CD1c-positive myeloid dendritic cell (primary cell): Measurements from ENCODE around the gene ALAD.
A peak's percentile ranks its signal among the peaks of the same experiment; 100 is the strongest.

Experiments
- DNase-seq: peaks from one replicate; pipeline ENCODE4 v3.0.0-alpha.2; 2016; ENCODE audit errors: extremely low spot score

Gene ALAD

GRCh38 chr9:113349066-113349444, 52.0 kb downstream of the ALAD start:
- no peak for DNase-seq

GRCh38 chr9:113348437-113348836, 52.6 kb downstream of the ALAD start:
- DNase-seq, result no peak

- no peak for DNase-seq
These were observed 55.4 kb downstream of the ALAD start for GRCh38 chr9:113345671-113346070.

DNA sequence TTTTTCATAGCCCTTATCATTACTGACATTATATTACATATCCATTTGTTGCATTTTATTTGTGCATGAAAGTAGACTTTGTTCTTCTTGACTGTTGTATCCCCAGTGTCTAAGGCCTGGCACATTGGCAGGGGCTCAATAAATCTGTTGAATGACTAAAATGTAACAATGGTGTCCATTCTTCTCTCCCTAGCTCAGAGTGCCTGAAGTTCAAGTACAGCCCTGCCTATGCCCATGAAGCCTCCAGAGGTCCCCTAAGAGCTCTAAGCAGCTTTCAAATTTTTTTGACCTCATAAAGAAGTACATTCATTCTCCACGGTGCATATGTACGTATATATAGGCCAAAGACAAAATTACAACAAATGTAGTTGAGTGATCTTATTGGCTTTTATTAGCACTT, 55.9 kb downstream of the ALAD start:
- DNase-seq, result no peak

DNA sequence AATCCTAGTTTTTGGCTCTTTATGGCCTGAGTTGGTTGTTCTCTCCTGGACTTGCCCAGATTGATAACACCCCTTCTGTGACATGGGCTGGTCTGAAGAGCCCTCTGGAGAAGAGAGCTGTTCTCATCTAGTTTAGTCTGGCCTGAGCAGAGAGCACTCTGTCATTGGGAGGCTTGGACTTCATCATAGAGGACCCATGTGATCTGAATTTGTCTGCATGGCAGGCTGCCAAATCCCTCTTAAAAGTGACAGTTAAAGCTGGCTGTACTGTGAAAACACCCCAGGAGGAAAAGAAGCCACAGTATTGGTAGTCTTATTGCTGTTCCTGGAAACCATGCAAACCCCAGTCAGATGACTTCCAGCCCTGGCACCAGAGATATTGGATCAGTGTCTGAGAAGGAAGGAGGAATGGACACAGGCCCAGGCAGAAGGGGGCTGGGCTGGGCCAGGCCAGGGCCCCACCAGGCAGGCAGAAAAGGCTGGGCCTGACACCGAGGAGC, 57.3 kb downstream of the ALAD start:
- peak; percentile 6 for DNase-seq

DNA sequence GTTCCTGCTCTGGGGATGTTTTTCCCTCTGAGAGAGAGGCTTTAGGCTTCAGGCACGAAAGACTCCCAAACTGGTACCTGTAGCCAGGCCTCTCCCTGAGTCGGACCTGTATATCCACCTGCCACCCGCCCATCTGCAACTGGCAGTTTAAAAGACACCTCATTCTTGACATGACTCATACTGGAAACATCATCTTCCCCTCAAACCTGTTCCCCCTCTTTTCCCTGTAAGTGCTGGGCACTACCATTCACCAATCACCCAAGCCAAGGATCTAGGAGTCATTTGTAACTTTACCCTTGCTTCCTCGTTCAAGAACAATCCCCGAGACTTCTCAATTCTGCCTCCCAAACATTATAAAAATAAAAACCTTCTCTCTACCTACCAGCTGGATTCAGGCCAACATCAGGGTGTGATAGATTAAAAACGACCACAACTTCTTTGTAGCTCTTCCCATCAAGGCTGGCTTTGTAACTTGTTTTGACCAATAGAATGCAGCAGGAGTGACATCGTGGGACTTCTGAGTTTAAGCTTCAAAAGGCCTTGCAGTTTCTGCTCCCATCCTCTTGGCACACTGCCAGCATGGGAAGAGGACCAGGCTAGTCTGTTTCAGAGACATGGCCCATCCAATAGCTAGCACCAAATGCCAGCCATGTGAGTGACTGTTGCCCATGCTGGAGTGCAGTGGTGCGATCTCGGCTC, 59.2 kb downstream of the ALAD start:
- no peak for DNase-seq

- DNase-seq, result peak; percentile 89
These were observed 60.9 kb downstream of the ALAD start, which contains the start of gene WDR31 for GRCh38 chr9:113340011-113340699. WDR31 (minus strand) TSS chr9:113340275; CDS start chr9:113332022, 8,253 bp downstream.

DNA sequence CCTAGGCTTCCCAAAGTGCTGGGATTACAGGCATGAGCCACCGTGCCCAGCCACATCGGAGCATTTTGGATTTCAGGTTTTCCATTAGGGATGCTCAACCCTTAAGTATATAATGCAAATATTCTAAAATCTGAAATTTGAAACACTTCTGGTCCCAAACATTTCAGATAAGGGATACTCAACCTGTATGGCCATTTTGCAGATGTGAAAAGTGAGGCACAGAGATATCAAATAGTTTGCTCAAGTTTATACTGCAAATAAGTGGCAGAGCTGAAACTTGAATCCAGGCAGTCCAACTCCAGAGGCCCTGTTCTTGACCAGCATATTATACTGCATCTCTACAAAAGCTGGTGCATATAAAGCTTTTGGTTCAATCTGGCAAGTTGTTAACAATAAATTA, 63.4 kb downstream of the ALAD start:
- DNase-seq, result no peak
